ENCODE results near the gene TREH.

TREH gene

DNA sequence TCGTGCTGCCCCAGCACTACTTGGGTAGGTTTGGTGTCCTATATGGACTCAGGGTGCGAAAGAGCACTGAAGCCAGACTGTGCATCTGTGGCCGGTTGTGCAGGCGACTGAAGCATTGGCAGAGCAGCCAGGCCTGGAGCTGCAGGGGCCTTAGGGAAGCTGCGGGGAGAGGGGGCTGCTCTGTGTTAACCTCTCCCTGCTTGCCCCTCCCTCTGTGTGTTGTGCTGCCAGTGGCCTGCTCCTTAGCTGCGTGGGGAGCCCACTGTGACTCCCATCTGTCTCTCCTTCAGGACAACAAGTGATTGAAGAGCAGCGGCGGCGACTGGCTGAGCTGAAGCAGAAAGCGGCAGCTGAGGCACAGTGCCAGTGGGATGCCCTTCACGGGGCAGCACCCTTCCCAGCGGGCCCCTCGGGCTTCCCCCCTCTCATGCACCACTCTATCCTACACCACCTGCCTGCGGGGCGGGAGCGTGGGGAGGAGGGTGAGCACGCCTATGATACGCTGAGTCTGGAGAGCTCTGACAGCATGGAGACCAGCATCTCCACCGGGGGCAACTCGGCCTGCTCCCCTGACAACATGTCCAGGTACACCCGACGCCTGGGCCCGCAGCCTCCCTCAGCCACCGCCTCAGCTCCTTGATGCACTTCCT is 34.3 kb downstream of the TREH start:
- DNase-seq, result no peak

DNA sequence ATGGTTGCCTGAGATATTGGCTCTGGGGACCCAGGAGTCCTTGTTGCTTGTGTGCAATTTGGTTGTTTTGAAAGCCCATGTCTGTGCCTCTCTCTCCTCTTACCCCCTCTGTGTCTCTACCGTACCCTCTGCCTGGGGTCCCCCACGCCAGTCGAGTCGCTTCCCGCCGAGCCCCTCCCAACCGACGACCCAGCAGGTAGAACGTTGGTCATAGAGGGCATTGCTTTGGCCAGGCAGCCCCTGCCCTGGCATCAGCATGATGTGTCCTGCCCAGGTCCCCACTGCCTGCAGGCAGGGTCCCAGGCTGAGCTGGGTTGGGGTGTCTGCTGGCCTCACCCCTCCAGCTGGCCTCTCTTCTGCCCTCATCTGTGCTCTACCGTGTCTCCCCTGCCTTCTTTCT is 35.0 kb downstream of the TREH start:
- DNase-seq, result no peak

DNA sequence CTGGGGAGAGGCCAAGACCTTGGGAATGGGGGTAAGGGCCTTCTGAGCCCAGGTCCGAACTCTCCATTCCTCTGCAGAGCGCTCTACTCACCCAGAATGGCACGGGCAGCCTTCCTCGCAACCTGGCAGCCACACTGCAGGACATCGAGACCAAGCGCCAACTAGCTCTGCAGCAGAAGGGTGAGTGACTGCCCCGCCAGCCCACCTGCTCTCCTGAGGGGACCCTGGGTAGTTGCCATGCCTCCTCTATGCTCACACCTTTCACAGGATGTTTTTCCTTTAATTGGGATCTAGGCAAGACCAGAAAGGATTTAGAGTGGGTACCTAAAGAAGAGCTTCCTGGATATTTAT is 35.5 kb downstream of the TREH start:
- no peak for DNase-seq

DNA sequence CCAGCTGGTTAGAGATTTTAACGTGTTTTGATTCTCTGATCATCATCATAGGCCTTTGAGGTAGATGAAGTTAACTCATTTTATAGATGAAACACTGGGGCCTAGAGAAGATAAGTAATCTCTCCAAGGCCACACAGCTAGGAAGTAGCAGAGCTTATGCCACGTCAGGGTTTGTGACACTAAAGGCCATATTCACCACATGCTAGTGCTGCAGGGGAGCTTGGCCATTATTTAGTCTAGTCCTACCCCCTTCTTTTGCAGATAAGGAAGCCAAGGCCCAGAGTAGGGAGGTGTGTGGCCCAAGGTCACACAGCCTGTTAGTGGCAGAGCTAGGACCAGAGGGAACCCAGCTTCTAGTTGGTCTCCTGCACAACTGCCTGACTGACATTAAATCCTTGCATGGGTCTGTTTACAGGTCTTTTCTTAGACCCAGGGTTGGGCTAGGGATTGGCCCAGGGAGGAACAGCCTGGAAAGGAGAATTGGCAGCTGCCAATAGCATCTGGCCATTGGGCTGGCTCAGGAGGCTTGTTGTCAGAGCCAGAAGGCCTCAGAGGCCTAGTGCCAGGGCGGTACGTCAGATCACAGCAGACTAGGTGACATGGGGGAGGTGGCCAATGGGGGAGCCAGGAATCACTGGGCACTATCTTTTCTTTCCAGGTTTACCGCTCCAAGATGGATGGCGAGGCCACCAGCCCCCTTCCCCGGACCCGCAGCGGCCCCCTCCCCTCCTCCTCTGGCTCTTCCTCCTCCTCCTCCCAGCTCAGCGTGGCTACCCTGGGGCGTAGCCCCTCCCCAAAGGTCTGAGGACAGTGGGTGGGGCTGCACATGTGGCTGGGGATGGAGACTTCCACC is 36.1 kb downstream of the TREH start:
- DNase-seq, result no peak

DNA sequence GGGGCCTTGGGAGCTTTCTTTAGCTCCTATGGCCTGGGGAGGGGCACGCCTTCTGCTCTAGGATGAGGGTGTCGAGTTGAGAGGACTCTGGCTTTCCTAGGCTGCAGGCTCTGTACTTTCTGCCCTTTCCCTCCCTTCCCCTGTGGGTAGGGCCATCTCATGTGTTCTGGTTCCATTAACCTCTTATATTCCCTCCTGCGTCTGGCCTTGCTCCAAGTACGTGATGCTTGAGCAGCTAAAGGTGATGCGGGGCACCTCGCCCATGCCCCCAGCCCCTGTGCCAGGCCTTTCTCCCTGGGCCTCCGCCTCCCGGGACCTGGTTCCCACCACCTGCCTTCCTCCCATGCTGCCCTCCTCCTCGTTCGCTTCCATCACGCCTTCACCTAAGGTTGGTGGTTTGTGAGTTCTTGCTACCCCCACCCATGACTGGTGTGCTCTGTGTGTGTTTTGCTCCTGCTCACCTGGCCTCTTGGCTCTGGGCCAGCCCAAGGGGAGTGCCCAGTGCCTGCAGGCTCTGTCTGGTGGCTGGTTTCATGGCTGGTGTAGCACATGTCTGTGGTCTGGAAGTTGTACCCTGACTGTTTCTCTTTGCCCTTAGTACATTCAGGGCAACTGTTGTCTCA is 37.9 kb downstream of the TREH start:
- no peak for DNase-seq

DNA sequence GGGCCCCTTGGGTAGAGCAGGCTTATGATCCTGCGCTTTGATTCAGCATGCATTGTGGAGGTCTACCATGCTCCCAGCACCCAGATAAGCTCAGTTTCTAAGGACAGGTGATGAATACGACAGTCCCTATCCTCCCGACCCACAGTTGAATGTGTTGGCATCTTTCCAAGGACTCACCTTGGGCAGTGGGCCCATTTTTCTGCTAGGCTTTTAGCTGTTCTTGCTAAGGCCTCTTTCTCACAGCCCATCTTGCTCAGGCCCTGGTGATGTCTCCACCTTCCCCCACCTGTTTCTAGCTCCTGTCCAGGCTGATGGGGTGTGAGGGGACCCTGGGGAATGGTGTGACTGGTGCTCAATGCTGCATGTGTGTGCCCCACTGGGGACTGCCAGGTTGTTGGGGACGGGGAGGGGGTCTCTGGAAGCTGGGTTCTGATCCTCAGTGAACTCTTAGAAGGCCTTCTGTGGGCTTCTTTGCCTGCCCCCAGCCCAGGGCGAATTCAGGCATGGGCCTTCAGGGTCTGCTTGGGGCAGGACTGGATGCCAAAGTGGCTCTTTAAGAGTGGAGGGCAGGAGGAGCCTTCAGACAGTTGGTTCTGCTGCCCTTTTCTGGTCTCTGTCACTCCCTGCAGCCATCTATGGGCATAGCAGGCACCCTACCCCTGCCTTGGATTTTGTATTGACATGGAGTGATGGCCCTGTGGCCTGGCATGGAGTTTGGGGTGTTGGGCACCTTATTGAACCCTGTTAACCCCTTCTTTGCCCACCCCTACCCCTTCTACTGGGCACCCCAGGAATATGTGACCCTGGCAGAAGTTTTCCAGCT is 38.9 kb downstream of the TREH start:
- no peak for DNase-seq

DNA sequence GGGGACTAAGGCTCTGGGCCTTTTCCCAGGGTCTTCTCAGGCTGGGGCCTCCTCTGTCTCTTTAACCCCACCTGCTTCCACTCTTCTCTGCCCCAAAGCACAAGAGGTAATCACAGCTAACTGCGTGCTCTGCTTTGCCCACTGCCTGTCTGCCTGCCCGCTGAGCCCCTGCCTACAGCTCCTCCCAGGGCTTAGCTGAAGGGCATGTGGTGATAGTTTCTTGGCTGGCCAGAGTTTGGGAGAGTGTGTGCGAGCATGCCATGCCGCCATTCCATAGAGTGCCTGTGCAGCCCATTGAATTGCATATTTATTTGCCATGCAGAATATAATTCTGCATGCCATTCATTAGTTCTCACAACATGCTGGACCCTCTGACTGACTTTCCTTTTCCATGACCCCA is 39.6 kb downstream of the TREH start:
- no peak for DNase-seq

DNA sequence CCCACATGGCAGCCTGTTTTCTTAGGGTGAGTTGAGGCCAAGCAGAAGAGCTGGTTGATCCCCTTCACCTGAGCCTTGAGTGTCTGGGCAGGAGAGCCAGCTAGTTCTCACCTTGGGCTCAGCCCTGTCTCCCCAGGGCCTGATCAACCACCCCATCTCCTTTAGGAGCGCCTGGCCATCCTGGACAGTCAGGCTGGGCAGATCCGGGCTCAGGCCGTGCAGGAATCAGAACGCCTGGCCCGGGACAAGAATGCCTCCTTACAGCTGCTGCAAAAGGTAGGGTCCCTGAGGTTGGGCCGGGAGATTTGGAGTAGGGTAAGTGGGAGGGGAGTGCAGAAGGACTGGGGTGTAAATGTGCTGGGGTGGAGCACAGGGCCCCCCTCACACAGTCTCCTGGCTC is 40.7 kb downstream of the TREH start:
- no peak for DNase-seq

DNA sequence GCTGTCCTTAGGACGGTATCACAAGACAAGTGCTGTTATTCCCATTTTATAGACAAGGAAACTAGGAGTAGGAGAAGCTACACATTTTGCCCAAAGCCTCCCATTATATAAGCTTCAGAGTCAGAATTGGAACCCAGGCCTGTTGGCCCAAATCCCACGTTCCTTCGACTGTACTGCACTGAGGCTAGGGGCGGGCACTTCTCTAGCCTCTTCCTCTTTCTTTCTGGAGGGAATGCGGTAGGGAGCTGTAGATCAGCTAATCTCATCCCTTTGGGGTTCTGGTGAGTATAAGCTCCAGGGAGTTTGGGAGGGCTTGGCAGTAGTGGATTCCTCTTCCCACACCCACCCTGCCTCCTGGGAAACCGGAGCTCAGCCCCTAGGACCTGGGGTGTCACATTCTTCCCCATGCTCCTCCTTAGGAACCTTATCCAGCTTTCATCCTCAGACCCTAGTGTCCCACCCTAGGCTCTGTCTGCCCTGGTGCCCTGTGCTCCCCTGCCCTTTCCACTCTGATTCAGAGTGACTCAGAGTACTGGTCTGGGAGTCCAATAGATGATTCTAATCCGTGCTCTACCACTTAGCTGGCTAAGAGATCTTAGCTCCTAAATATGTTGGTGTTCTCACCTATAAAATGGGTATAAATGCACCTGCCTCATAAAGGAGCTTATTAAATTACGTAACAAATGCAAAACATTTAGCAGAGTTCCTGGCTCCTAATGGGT is 42.7 kb downstream of the TREH start:
- no peak for DNase-seq

DNA sequence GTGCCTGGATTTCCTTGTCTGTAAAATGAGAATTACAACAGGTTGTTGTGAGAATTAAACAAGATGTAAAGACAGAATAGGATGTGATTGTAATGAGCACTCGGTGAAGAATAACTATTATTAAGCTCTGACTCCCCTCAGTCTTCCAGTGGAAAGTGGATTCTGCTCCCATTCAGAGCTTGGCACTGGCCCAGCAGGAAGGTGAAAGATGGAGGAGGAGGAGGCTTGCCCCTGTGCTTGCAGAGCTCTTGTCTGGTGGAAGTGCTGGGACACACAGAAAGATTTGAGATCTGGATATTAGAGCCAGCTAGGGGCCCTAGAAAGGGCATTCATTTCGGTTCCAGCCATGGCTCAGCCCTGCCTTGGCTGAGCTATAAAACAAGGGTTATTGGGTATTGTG is 43.8 kb downstream of the TREH start:
- DNase-seq, result no peak

DNA sequence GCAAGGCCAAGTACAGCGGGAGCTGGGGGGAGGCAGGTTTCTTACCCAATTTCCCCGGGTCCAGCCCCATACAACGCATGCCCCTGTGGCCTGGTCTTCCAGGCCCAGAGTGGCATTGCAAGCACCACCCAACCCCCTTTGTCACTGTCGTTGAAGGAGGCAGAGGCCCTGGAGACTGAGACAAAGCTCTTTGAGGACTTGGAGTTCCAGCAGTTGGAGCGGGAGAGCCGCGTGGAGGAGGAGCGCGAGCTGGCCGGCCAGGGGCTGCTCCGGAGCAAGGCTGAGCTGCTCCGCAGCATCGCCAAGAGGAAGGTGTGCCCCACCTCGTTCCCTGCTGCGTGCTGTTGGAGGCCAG is 44.2 kb downstream of the TREH start:
- no peak for DNase-seq

DNA sequence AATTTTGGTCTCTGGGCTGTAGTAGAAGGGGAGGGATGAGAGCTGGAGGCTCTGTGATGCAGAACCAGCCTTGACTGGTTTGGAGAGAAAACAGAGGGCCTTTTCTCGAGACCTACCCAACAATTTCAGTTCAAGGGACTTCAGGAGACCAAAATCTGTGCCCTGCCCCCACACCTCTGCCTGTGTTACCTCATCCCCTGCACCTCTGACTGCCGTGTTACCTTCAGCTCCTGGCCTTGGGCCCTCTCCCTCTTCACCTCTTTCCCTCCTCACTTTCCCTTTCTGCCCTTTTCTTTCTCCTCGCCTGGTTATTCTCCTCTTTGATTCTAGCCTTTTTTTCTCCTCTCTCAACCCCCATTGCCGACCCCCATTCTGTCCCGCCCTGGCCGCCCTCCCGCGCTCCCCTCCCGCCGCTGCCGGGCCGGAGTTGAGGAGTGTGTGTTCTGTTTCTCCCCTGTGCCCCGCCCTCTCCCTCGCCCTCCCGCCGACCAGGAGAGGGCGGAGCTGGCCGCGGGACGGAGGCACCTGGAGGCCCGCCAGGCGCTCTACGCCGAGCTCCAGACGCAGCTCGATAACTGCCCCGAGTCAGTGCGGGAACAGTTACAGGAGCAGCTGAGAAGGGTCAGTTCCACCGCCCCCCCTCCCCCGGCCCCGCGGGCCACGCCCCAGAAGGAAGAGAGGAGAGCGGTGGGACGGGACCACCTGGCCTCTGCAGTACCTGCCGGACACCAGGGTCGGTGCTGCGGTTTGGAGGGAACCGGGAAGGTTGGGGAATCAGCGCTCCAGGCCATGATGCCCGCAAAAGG is 44.8 kb downstream of the TREH start:
- DNase-seq, result no peak

DNA sequence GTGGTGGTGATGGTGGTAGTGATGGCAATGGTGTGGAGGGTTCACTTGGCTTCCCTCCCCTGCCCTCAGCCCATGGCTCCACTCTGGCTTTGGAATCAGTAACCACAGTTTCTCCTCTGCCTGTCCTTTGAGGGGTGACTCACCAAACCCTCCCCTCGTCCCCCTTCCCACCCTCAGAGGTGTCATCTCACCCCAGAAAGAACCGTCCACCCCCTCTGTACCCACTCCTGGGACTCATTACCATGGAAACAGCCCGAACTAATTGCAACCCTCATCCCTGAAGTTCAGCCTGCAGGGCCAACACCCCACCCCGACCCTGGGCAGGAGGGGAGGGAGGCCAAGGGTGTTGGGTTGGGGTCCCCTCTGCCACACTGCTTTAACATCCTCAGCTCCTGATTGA is 45.5 kb downstream of the TREH start:
- DNase-seq, result no peak

DNA sequence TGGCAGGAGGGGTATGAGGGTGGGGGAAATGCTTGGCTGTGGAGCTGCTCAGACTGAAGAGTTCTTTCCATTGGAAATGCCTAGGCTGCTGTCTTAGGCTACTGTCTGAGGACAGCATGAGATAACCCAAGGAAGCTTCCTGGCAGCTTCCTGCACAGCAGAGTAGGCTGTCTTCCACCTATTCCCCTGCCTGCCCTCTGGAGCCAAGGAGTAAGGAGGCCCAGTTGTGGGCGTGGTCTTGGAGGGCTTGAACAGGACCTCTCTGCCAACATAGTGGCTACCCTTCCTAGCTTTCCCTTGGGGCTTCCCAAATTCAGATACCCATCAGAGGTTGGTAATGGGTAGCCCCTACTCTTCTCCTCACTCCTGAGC is 46.1 kb downstream of the TREH start:
- DNase-seq, result no peak

DNA sequence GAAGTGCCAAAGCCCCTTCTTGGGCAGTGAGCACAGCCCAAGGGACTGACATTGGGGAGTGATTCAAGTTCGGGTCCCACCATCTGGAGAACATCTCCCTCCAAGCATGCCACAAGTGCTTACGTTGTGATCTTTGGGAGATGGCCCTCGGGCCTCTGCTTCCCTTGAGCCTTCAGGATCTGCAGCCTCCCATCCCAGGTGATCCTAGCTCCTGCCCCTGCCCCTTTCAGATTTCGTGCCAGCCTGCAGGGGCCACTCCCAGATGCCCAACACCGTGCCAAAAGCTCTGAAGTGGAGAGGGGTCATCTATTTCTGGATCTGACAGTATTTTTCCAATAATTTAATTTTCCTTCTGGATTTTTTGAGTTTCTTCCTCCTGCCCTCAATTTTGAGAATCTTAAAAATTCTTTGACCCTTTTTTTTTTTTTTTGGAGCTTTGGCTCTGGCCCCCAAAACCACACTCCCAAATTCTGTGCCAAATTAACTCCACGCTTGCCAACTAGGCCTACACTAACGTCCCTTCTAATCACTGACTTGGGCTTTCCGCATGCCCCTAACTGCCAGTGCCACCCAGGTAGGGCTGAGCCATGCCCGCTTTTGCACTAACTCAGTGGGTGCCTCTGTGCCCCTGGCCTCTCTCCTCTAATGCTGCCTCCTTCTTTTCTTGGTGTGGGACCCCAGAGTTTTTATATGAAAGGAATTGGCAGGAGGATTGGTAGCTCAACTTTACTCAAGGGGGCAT is 46.7 kb downstream of the TREH start:
- DNase-seq, result no peak

DNA sequence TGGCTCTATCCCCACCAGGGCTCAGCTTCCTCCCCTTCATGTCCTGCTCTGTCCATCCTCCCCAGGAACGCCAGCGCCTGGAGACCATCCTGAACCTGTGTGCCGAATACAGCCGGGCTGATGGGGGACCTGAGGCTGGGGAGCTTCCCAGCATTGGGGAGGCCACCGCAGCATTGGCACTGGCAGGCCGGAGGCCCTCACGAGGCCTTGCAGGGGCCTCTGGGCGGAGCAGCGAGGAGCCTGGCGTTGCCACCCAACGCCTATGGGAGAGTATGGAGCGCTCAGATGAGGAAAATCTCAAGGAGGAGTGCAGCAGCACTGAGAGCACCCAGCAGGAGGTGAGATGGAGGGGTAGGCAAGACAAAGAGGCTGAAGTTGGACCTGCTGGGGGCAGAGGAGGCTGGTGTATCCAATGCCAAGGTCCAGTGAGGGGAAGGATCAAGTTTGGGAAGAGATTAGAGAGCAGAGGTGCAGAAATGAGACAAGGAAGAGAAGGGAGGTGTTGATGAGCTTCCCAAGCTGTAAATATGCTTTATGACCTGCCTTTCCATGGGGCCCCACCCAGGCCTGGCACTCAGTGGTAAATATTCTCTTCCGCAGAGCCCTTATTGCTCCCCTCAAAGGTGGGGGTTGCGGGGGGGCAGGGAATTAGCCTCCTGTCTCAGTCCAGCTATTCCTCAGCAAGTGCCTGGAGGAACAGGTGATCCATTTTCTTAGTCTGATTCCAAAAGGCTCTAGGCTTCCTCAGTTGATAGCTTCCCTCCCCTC is 48.1 kb downstream of the TREH start:
- no peak for DNase-seq

DNA sequence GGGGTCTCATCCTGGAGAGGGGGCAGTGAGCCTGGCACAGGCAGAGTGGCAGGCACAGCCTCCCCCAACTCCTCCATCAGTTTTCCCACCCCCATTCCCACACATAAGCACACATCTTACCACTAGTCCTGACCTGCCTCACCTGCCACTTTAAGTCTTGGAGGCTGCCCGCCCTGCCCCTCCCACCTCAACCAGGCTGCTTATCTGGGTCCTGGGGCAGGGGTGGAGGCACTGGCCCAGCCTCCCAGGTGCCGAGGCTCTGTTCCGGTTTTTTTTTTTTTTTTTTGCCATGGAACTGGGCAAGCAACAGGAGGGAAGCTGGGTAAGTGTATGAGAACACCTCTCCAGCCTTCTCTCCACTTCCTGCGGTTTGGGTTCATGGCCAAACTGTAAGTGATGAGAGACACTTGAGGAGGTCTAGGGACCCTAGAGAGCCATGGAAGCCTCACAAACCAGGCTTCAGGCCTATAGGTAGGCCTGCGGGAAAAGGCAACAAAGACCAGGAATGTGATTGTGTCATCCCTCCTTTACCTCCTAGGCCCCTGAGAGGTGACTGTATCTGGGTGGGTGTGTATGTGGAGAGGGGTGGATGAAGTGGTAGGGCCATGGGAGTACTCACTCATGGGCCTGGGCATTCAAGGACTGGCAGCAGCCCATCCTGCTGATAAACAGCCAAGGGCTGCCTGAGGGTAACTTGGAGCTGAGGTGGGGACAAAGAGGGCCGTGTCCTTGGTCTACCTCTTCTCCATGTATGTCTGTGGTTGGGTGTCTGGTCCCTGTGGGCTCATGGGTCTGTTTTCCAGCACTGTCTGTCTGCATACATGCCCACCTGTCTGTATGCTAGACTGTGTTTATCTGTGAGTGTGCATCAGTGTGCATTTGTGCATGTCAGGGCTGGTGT is 49.4 kb downstream of the TREH start:
- DNase-seq, result no peak

DNA sequence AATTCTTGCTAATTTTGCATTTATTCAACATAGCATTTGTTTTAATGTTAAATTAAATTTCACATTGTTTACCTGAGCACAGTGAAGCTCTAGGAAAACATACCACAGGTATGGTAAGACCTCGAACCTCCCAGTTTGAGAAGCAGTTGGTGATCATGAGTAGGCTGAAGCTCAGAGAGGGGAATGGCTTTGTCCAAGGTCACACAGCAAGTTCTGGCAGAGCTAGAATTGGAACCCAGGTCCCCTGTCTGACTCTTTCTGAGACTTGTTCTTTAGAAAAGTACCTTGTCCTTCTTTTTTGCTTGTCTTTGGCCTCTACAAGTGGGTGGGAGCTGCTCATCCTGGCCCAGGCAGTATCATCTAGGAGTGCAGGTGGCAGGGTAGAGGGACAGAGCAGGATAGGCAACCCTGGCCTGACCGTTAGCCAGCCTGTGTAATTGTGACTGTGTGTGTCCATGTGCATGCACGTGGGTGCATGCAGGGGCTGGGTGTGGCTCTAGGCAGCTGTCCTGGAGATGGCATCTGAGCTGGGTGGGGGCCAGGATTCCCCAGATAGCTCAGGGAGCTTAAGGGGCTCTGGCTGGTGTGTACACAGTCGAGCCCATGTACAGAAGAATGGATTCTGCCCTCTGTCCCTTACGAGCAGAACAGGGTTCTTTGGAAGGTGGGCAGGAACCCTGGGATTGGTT is 50.4 kb downstream of the TREH start:
- DNase-seq, result no peak

DNA sequence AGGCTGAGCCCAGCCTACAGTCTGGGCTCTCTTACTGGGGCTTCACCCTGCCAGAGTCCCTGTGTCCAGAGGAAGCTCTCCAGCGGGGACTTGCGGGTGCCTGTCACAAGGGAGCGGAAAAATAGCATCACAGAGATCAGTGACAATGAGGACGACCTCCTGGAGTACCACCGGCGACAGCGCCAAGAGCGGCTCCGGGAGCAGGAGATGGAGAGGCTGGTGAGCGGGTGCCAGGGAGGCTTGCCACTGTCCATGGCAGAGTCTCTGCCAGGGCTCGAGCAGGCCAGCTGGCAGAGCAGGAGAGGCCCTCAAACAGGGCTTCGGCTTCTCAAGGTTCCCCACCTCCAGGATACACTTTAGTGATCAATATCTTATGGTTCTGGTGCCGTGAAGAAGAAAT is 51.0 kb downstream of the TREH start:
- DNase-seq, result no peak

Data from amniotic stem cell (primary cell).